Psoas muscle (tissue), 8 donors: Measurements from ENCODE around the gene CDKN2AIPNL. TPM values are rescaled to one million over a fixed set of nuclear protein-coding genes. Genes with fewer than 3 reads are reported as not detected.

Experiments
- ATAC-seq, 4 donors: fragments of 200-7000 bp; cut with Tn5 transposase; one replicate each; pipeline ENCODE4 v1.9.1; 2020; ENCODE audit warnings: moderate library complexity in 3 of 4, mild to moderate bottlenecking in 2 of 4
- DNase-seq, 2 donors: peaks; one replicate each; pipeline ENCODE4 v3.0.0-alpha.2; 2020
- H3K27ac ChIP-seq: fragments of 200-600 bp; one replicate; pipeline ENCODE4 v1.8.0; 2022
- H3K27me3 ChIP-seq, 3 donors: fragments of 200-600 bp in 1 of 3; one replicate each; pipeline versions ENCODE4 v1.6.1 to v1.8.0; 2013 to 2022; ENCODE audit warnings: low read length in 2 of 3, mild to moderate bottlenecking in 2 of 3, moderate library complexity in 1 of 3; ENCODE audit not compliant: insufficient read depth in 3 of 3
- H3K36me3 ChIP-seq, 2 donors: fragments of 200-600 bp in 1 of 2; one replicate each; pipeline versions ENCODE4 v1.6.1 to v1.8.0; 2013 to 2022; ENCODE audit warnings: low read depth in 1 of 2, mild to moderate bottlenecking in 1 of 2, moderate library complexity in 1 of 2; ENCODE audit not compliant: insufficient read depth in 1 of 2
- H3K4me1 ChIP-seq: fragments of 200-600 bp; one replicate; pipeline ENCODE4 v1.8.0; 2022
- H3K4me3 ChIP-seq: fragments of 200-600 bp; one replicate; pipeline ENCODE4 v1.8.0; 2022; ENCODE audit warnings: mild to moderate bottlenecking
- H3K9me3 ChIP-seq: fragments of 200-600 bp; one replicate; pipeline ENCODE4 v1.8.0; 2022
- CTCF ChIP-seq: fragments of 200-600 bp; IDR thresholded peaks from one replicate; pipeline ENCODE4 v1.8.0; 2022; ENCODE audit warnings: antibody characterized with exemption
- WGBS, 3 donors: extraction: QIAGEN DNeasy Blood & Tissue Kit; methylation state at CpG; one replicate each; pipeline versions ENCODE4 v1.1.6 to v1.1.7; 2013; 5-methylcytosine and 5-hydroxymethylcytosine counted together
- intact Hi-C, 2 donors: fragments of 100-400 bp; cut with DNase I; formaldehyde crosslinking; loops; one replicate each; pipeline versions ENCODE4 v1.11.0 to v1.14.2; 2022
- polyA plus RNA-seq, 3 donors: library from polyadenylated mRNA; stranded (reverse); fragments of 200-250 nt; gene quantifications; one replicate each; pipeline ENCODE4 v1.2.3, GENCODE V29; 2013
- total RNA-seq, 4 donors: library from RNA; stranded (reverse); fragmentation: NEBNext Ultra II Directional in 2 of 4; extraction: Animal tissue kit (Norgen Biotek cat#: 25700) in 2 of 4; gene quantifications; one replicate each; pipeline versions ENCODE4 v1.2.1 to v1.2.4, GENCODE V29; 2021 to 2023
- donor health status: healthy with polysubstance abuse.
- donor health status: DM: no; HTN: no; CAD: no; lungs with moderate emphysema.
- donor health status: Bipolar disorder and iron deficiency.
- donor health status: healthy.
- donor health status: DM: yes; HTN: yes; CAD: no.
- donor health status: DM: no; HTN: no; CAD: no.
- donor health status: DM: no; HTN: no; CAD: no.
- donor health status: DM: yes; HTN: yes; CAD: no.

CDKN2AIPNL gene
- total and polyA plus RNA-seq, 7 donors, result 31.4 to 60.9 (median 42.0) TPM

GRCh38 chr5:134451936-134452505 lies 40.3 kb upstream of the CDKN2AIPNL start:
- H3K27ac ChIP-seq, result no peak overlapping the region
- H3K27me3 ChIP-seq, result no peaks in the 10 kb centered on the region
- H3K36me3 ChIP-seq, result no peaks in the 10 kb centered on the region
- WGBS, 3 donors, result 24 to 62% (median 55%) methylated on average over 1 of the region's 1 CpG
- H3K9me3 ChIP-seq, result no peaks in the 10 kb centered on the region
- no peak for TF ChIP-seq CTCF
- no peak overlapping the region for H3K4me3 ChIP-seq
- peak; percentile 61 to 75 for DNase-seq
- peak; percentile 86 to 92 (median 90) for ATAC-seq
- peaks cover 18% of the 10 kb centered on the region for H3K4me1 ChIP-seq
- intact Hi-C loops, result no loop called here

GRCh38 chr5:134451225-134451935 lies 39.7 kb upstream of the CDKN2AIPNL start:
- H3K4me3 ChIP-seq, result no peak overlapping the region
- ATAC-seq (peak in 3 of 4 donors; percentile 1 to 23 (median 18)), DNase-seq (no peak)
- WGBS, 3 donors, result 81 to 94% (median 84%) methylated on average over 3 of the region's 3 CpGs
- no peak for TF ChIP-seq CTCF
- H3K36me3 ChIP-seq, result no peaks in the 10 kb centered on the region
- H3K27me3 ChIP-seq, result no peaks in the 10 kb centered on the region
- no peak overlapping the region for H3K27ac ChIP-seq
- peaks cover 21% of the 10 kb centered on the region for H3K4me1 ChIP-seq
- no peaks in the 10 kb centered on the region for H3K9me3 ChIP-seq
- intact Hi-C loops, result no loop called here

GRCh38 chr5:134450374-134450773 lies 38.7 kb upstream of the CDKN2AIPNL start:
- H3K4me1 ChIP-seq, result peaks cover 30% of the 10 kb centered on the region
- no peak for DNase-seq
- H3K27me3 ChIP-seq, result no peaks in the 10 kb centered on the region
- H3K27ac ChIP-seq, result no peak overlapping the region
- no peak for TF ChIP-seq CTCF
- H3K9me3 ChIP-seq, result no peaks in the 10 kb centered on the region
- H3K36me3 ChIP-seq, result no peaks in the 10 kb centered on the region
- intact Hi-C loops, result no loop called here
- no peak overlapping the region for H3K4me3 ChIP-seq
- WGBS, 3 donors, result 52 to 72% (median 53%) methylated on average over 2 of the region's 2 CpGs
- no peak for ATAC-seq

- intact Hi-C loops, result no loop called here
- no peak overlapping the region for H3K27ac ChIP-seq
- H3K9me3 ChIP-seq, result no peaks in the 10 kb centered on the region
- 94 to 100% (median 100%) methylated on average over 2 of the region's 2 CpGs for WGBS, 3 donors
- peaks cover 33% of the 10 kb centered on the region for H3K4me1 ChIP-seq
- no peak for TF ChIP-seq CTCF
- H3K27me3 ChIP-seq, result no peaks in the 10 kb centered on the region
- ATAC-seq, result no peak
- H3K4me3 ChIP-seq, result no peak overlapping the region
- DNase-seq, result peak in 1 of 2 donors; percentile 2
- H3K36me3 ChIP-seq, result no peaks in the 10 kb centered on the region
Measured at GRCh38 chr5:134449167-134449566, 37.5 kb upstream of the CDKN2AIPNL start.
